AG09309 (cell line): ENCODE data around the gene DENND2D.

ENCODE experiments used
- DNase-seq: peaks from one replicate; pipeline ENCODE4 v3.0.0-alpha.2; 2010; ENCODE audit warnings: low read depth
- H3K4me3 ChIP-seq: 2 replicates; pipeline ENCODE4 v1.5.1; 2011; ENCODE audit warnings: mild to moderate bottlenecking, low read depth, low read length, moderate library complexity; ENCODE audit not compliant: control insufficient read depth
- CTCF ChIP-seq: IDR thresholded peaks from 2 replicates; pipeline ENCODE4 v1.5.1; 2011; ENCODE audit warnings: mild to moderate bottlenecking, low read depth, low read length, inconsistent platforms; ENCODE audit not compliant: insufficient read depth, control insufficient read depth; ENCODE audit errors: missing control alignments

Gene DENND2D

GRCh38 chr1:111176678-111177077 lies 23.8 kb downstream of the DENND2D start:
- no peak overlapping the region for H3K4me3 ChIP-seq
- no peak for DNase-seq
- no peak for TF ChIP-seq CTCF

- TF ChIP-seq CTCF = no peak
- H3K4me3 ChIP-seq = no peak overlapping the region
- DNase-seq = no peak
These were observed 25.1 kb downstream of the DENND2D start for GRCh38 chr1:111175349-111175748.

GRCh38 chr1:111174070-111174469 lies 26.4 kb downstream of the DENND2D start:
- TF ChIP-seq CTCF = no peak
- no peak overlapping the region for H3K4me3 ChIP-seq
- no peak for DNase-seq

GRCh38 chr1:111172463-111172862 lies 28.0 kb downstream of the DENND2D start:
- TF ChIP-seq CTCF = no peak
- H3K4me3 ChIP-seq = no peak overlapping the region
- DNase-seq = no peak

- no peak for TF ChIP-seq CTCF
- no peak for DNase-seq
These were observed 36.3 kb downstream of the DENND2D start for GRCh38 chr1:111164151-111164550.

GRCh38 chr1:111163363-111163762 lies 37.1 kb downstream of the DENND2D start:
- TF ChIP-seq CTCF = no peak
- DNase-seq = no peak

More at GRCh38 chr1:111164151-111164550, 36.3 kb downstream of the DENND2D start:
- no peak overlapping the region for H3K4me3 ChIP-seq

GRCh38 chr1:111162488-111162880 lies 38.0 kb downstream of the DENND2D start:
- no peak overlapping the region for H3K4me3 ChIP-seq
- TF ChIP-seq CTCF = no peak
- DNase-seq = no peak

More at GRCh38 chr1:111163363-111163762, 37.1 kb downstream of the DENND2D start:
- H3K4me3 ChIP-seq = no peak overlapping the region
